ENCODE measurements around the gene SGMS1. TPM values are rescaled to one million over a fixed set of nuclear protein-coding genes. Genes with fewer than 3 reads are reported as not detected.
A peak's percentile ranks its signal among the peaks of the same experiment; 100 is the strongest.
"Not testable (repeated sequence)": the region's sequence is repeated elsewhere in the genome, so short reads cannot be mapped to it uniquely, and the experiment has no call there.

The SGMS1 gene
- total RNA-seq, 2 experiments from 2014 or later: 17.1 to 19.3 TPM

- no peak overlapping the region for H3K27ac Mint-ChIP-seq
- no peaks in the 10 kb centered on the region for H3K27me3 Mint-ChIP-seq
- ChIA-PET CTCF (no interaction called here), POLR2A (no interaction called here)
- peaks cover 6% of the 10 kb centered on the region for H3K36me3 Mint-ChIP-seq (ENCODE audit: low read depth)
- H3K9me3 Mint-ChIP-seq: no peaks in the 10 kb centered on the region
- no peaks in the 10 kb centered on the region for H3K4me1 Mint-ChIP-seq
- DNase-seq: no peak
- no peak overlapping the region for H3K4me3 Mint-ChIP-seq
Observed at GRCh38 chr10:50453940-50454339, 169.8 kb downstream of the SGMS1 start.

GRCh38 chr10:50452603-50453002 is 171.2 kb downstream of the SGMS1 start:
- DNase-seq: no peak
- peaks cover 2% of the 10 kb centered on the region for H3K36me3 Mint-ChIP-seq (ENCODE audit: low read depth)
- ChIA-PET CTCF (no interaction called here), POLR2A (no interaction called here)
- no peaks in the 10 kb centered on the region for H3K27me3 Mint-ChIP-seq
- H3K9me3 Mint-ChIP-seq: no peaks in the 10 kb centered on the region
- H3K4me3 Mint-ChIP-seq: no peak overlapping the region
- no peak overlapping the region for H3K27ac Mint-ChIP-seq
- peaks cover 4% of the 10 kb centered on the region for H3K4me1 Mint-ChIP-seq

GRCh38 chr10:50447691-50448090 is 176.1 kb downstream of the SGMS1 start:
- ChIA-PET POLR2A (no interaction called here), CTCF (no interaction called here)
- H3K27me3 Mint-ChIP-seq: no peaks in the 10 kb centered on the region
- no peak overlapping the region for H3K4me3 Mint-ChIP-seq
- DNase-seq: no peak
- peaks cover 15% of the 10 kb centered on the region for H3K9me3 Mint-ChIP-seq
- H3K36me3 Mint-ChIP-seq (ENCODE audit: low read depth): peaks cover 22% of the 10 kb centered on the region
- no peak overlapping the region for H3K27ac Mint-ChIP-seq
- H3K4me1 Mint-ChIP-seq: peaks cover 5% of the 10 kb centered on the region

GRCh38 chr10:50445777-50446176 is 178.0 kb downstream of the SGMS1 start:
- Mint-ChIP-seq H3K9me3 (peaks cover 15% of the 10 kb centered on the region), H3K36me3 (ENCODE audit: low read depth) (peaks cover 25% of the 10 kb centered on the region)
- H3K27me3 Mint-ChIP-seq, POLR2A ChIA-PET, H3K4me3 Mint-ChIP-seq, DNase-seq, H3K27ac Mint-ChIP-seq, H3K4me1 Mint-ChIP-seq, CTCF ChIA-PET: not testable (repeated sequence)

DNA sequence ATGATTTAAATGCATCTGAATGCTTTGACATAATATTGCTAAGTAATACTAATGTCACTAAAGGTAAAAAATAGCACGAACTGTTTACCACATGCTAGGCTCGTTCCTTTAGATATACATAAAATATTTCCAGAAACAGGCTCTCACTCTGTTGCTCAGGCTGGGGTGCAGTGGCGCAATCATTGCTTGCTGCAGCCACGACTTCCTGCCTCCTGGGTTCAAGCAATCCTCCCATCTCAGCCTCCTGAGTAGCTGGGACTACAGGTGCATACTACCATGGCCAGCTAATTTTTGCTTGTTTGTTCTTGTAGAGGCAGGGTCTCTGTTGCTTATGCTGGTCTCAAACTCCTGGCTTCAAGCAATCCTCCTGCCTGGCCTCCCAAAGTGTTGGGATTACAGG is 183.3 kb downstream of the SGMS1 start:
- Mint-ChIP-seq H3K4me3 (no peak overlapping the region), H3K36me3 (ENCODE audit: low read depth) (peaks cover 21% of the 10 kb centered on the region), H3K27me3 (no peaks in the 10 kb centered on the region), H3K9me3 (peaks cover 4% of the 10 kb centered on the region), H3K27ac (no peak overlapping the region), H3K4me1 (peaks cover 18% of the 10 kb centered on the region)
- ChIA-PET CTCF (interaction anchor here (2.2 kb wide), 1 partner anchor 19 kb away, joined by 5 read pairs; no protein-coding TSS in a partner anchor), POLR2A (no interaction called here)
- DNase-seq: no peak

DNA sequence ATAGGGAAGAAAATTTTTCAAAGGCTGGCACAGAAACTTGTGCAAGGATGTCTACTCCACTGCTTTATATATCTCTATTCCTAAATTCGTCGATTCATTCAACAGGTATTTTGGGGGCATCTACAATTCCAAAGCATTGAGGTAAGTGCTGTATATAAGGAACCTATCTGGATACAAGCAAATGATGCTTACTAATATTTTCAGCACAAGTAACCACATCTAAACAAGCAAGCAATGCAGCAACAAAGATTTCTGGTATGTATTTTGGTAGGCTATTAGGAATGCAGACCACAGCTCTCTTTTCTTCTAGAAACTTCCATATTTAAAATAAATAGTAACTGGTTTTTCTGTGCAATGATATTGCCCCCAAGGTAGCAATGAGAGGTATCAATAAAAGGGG is 183.9 kb downstream of the SGMS1 start:
- Mint-ChIP-seq H3K4me3 (no peak overlapping the region), H3K36me3 (ENCODE audit: low read depth) (peaks cover 18% of the 10 kb centered on the region), H3K27me3 (no peaks in the 10 kb centered on the region), H3K9me3 (peaks cover 3% of the 10 kb centered on the region), H3K27ac (no peak overlapping the region), H3K4me1 (peaks cover 18% of the 10 kb centered on the region)
- ChIA-PET POLR2A (no interaction called here), CTCF (interaction anchor here (0.5 to 2.2 kb wide), 2 partner anchors 11 to 19 kb away, joined by 3 to 5 read pairs; no protein-coding TSS in a partner anchor)
- DNase-seq: no peak

DNA sequence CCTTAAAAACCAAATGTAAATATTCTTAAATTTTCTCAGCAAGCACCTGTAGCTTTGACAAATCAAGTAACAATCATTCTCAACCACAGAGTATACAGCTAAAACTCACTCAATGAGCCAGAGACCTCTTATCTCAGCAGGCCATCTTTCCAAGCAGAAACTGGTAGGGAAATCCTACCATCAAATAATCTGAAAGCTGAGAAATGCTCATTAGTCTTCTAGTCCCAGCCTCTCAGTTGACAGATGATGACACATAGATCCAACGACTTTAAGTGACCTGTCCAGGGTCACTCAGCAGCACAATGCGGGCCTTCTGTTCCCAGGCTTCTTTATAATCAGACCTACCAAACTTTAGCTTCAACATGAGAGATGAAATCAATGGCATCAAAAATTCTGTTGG is 184.6 kb downstream of the SGMS1 start:
- Mint-ChIP-seq H3K4me1 (peaks cover 18% of the 10 kb centered on the region), H3K4me3 (no peak overlapping the region), H3K9me3 (peaks cover 1% of the 10 kb centered on the region), H3K27me3 (no peaks in the 10 kb centered on the region), H3K36me3 (ENCODE audit: low read depth) (peaks cover 17% of the 10 kb centered on the region), H3K27ac (no peak overlapping the region)
- DNase-seq: no peak
- CTCF ChIA-PET: interaction anchor here (0.5 to 2.2 kb wide), 2 partner anchors 11 to 18 kb away, joined by 3 to 5 read pairs; no protein-coding TSS in a partner anchor
- POLR2A ChIA-PET: no interaction called here

GRCh38 chr10:50438049-50438936 is 185.5 kb downstream of the SGMS1 start:
- Mint-ChIP-seq H3K27ac (no peak overlapping the region), H3K9me3 (no peaks in the 10 kb centered on the region), H3K36me3 (ENCODE audit: low read depth) (peaks cover 20% of the 10 kb centered on the region), H3K4me3 (no peak overlapping the region), H3K27me3 (no peaks in the 10 kb centered on the region), H3K4me1 (peaks cover 18% of the 10 kb centered on the region)
- ChIA-PET POLR2A (no interaction called here), CTCF (interaction anchor here (0.6 to 2.2 kb wide), 2 partner anchors 11 to 17 kb away, joined by 3 to 5 read pairs; no protein-coding TSS in a partner anchor)
- no peak for DNase-seq

GRCh38 chr10:50437248-50437647 is 186.5 kb downstream of the SGMS1 start:
- ChIA-PET CTCF (no interaction called here), POLR2A (no interaction called here)
- H3K4me1 Mint-ChIP-seq: peaks cover 27% of the 10 kb centered on the region
- no peaks in the 10 kb centered on the region for H3K27me3 Mint-ChIP-seq
- no peak overlapping the region for H3K4me3 Mint-ChIP-seq
- H3K36me3 Mint-ChIP-seq (ENCODE audit: low read depth): peaks cover 19% of the 10 kb centered on the region
- H3K9me3 Mint-ChIP-seq: no peaks in the 10 kb centered on the region
- no peak for DNase-seq
- no peak overlapping the region for H3K27ac Mint-ChIP-seq

- ChIA-PET POLR2A (no interaction called here), CTCF (no interaction called here)
- Mint-ChIP-seq H3K27ac (no peak overlapping the region), H3K36me3 (ENCODE audit: low read depth) (peaks cover 18% of the 10 kb centered on the region), H3K4me1 (peaks cover 30% of the 10 kb centered on the region), H3K4me3 (no peak overlapping the region), H3K9me3 (no peaks in the 10 kb centered on the region), H3K27me3 (no peaks in the 10 kb centered on the region)
- no peak for DNase-seq
Observed at GRCh38 chr10:50436805-50437204, 187.0 kb downstream of the SGMS1 start.

DNA sequence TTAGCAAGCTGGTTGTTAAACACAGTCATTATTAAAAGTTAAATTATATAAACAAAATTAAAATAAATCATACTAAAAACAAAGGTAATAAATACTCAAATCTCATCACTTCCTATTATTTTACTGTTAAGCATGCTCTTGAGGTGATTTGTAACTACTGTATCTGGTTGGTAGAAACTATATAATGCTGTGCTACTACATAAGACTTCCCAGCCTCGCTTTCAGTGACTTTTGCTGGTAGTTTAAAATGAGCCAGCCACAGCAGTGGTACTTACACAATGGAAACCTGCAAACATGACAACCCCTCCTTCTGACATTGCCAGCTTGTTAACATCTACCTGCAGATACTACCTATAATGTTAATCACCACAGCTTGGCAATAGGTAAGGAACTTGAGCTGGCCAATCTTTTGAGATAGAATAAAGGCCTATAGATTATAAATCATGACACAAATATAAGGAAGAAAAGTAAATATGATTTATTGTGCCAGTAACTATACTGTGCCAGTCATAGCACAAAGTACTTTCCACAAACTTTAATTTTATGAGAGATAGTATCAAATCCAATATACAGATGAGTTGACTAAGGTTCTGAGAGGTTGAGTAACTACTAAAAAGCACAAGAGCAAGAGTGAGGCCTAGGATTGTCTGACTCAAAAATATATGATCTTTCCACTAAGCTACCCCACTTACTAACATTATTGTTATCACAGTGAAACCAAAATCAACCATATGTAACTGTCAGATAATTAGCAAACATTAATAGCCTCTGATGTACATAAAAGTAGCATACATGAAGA is 191.3 kb downstream of the SGMS1 start:
- ChIA-PET CTCF (no interaction called here), POLR2A (no interaction called here)
- H3K4me3 Mint-ChIP-seq: no peak overlapping the region

GRCh38 chr10:50431791-50432190 is 192.0 kb downstream of the SGMS1 start:
- Mint-ChIP-seq H3K36me3 (ENCODE audit: low read depth) (peaks cover 12% of the 10 kb centered on the region), H3K4me1 (peaks cover 26% of the 10 kb centered on the region), H3K27me3 (no peaks in the 10 kb centered on the region), H3K4me3 (peak overlapping the region; percentile 3), H3K9me3 (no peaks in the 10 kb centered on the region), H3K27ac (peak overlapping the region; percentile 61)
- no peak for DNase-seq
- POLR2A ChIA-PET: no interaction called here
- CTCF ChIA-PET: interaction anchor here (1.1 kb wide), 1 partner anchor 77 kb away, joined by 3 read pairs; no protein-coding TSS in a partner anchor

More for the DNA sequence above, 191.3 kb downstream of the SGMS1 start:
- no peaks in the 10 kb centered on the region for H3K9me3 Mint-ChIP-seq
- DNase-seq: no peak
- H3K27ac Mint-ChIP-seq: no peak overlapping the region
- H3K36me3 Mint-ChIP-seq (ENCODE audit: low read depth): peaks cover 12% of the 10 kb centered on the region
- H3K4me1 Mint-ChIP-seq: peaks cover 26% of the 10 kb centered on the region
- no peaks in the 10 kb centered on the region for H3K27me3 Mint-ChIP-seq

DNA sequence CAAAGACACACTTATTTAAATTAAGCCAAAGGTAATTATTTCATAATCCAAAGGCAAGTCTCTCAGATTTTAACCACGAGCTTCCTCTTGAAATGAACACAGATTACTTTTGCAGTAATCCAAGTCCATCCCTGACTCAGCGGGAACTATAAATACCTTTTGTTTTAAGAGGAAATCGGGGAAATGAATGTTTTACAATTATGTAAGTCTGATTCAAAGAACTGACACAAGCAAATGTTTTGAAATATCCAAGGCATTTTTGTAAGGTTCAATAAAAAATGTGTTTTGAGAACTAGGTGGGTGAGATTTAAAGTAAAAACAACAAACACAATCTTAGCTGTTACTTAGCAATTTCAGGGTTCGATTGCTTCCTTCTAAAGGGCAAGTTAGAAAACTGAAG is 192.6 kb downstream of the SGMS1 start:
- no peaks in the 10 kb centered on the region for H3K27me3 Mint-ChIP-seq
- peak overlapping the region; percentile 61 for H3K27ac Mint-ChIP-seq
- DNase-seq: no peak
- ChIA-PET POLR2A (no interaction called here), CTCF (interaction anchor here (1.1 kb wide), 1 partner anchor 77 kb away, joined by 3 read pairs; no protein-coding TSS in a partner anchor)
- H3K36me3 Mint-ChIP-seq (ENCODE audit: low read depth): peaks cover 15% of the 10 kb centered on the region
- peaks cover 31% of the 10 kb centered on the region for H3K4me1 Mint-ChIP-seq
- peaks cover 3% of the 10 kb centered on the region for H3K9me3 Mint-ChIP-seq
- H3K4me3 Mint-ChIP-seq: no peak overlapping the region
